ENCODE results near the gene CTNS.
A peak's percentile ranks its signal among the peaks of the same experiment; 100 is the strongest.

The CTNS gene

GRCh38 chr17:3668279-3669084 is 31.9 kb downstream of the CTNS start, which contains the start of the genes EMC6 and TAX1BP3:
TSS of gene EMC6 (plus strand) at chr17:3668812. CDS start at chr17:3669147, 335 bp downstream.
TSS of gene TAX1BP3 (minus strand) at chr17:3668578. CDS start at chr17:3668526, 52 bp downstream.
- DNase-seq: peak; percentile 97 to 98 (median 98)
- peak within 1 kb of the TSS; percentile 100 for H3K4me3 ChIP-seq (ENCODE audit: insufficient read depth, low read depth, low read length, poor library complexity, severe bottlenecking)
- H3K36me3 ChIP-seq (ENCODE audit: control insufficient read depth, insufficient read depth, low read length): peaks cover 4% of the 10 kb centered on the region
- H3K27me3 ChIP-seq (replicated peaks; ENCODE audit: control insufficient read depth, insufficient read depth, low read length, poor library complexity, severe bottlenecking): no peaks in the 10 kb centered on the region
- H3K27ac ChIP-seq (ENCODE audit: insufficient read depth, low read length, poor library complexity, severe bottlenecking): peak within 1 kb of the TSS; percentile 88
- no peaks in the 10 kb centered on the region for H3K9me3 ChIP-seq (ENCODE audit: control insufficient read depth, low read length)
- H3K4me1 ChIP-seq (ENCODE audit: control insufficient read depth, insufficient read depth, low read length, poor library complexity, severe bottlenecking): peaks cover 22% of the 10 kb centered on the region

GRCh38 chr17:3669085-3669347 is 32.5 kb downstream of the CTNS start:
- peaks cover 22% of the 10 kb centered on the region for H3K4me1 ChIP-seq (ENCODE audit: control insufficient read depth, insufficient read depth, low read length, poor library complexity, severe bottlenecking)
- H3K36me3 ChIP-seq (ENCODE audit: control insufficient read depth, insufficient read depth, low read length): peaks cover 4% of the 10 kb centered on the region
- H3K27me3 ChIP-seq (replicated peaks; ENCODE audit: control insufficient read depth, insufficient read depth, low read length, poor library complexity, severe bottlenecking): no peaks in the 10 kb centered on the region
- peak overlapping the region; percentile 100 for H3K4me3 ChIP-seq (ENCODE audit: insufficient read depth, low read depth, low read length, poor library complexity, severe bottlenecking)
- no peak for DNase-seq
- peak overlapping the region; percentile 88 for H3K27ac ChIP-seq (ENCODE audit: insufficient read depth, low read length, poor library complexity, severe bottlenecking)
- no peaks in the 10 kb centered on the region for H3K9me3 ChIP-seq (ENCODE audit: control insufficient read depth, low read length)

GRCh38 chr17:3669548-3669947 is 33.0 kb downstream of the CTNS start:
- Histone ChIP-seq H3K27ac (ENCODE audit: insufficient read depth, low read length, poor library complexity, severe bottlenecking) (peak overlapping the region; percentile 88), H3K4me1 (ENCODE audit: control insufficient read depth, insufficient read depth, low read length, poor library complexity, severe bottlenecking) (peaks cover 22% of the 10 kb centered on the region), H3K4me3 (ENCODE audit: insufficient read depth, low read depth, low read length, poor library complexity, severe bottlenecking) (peak overlapping the region; percentile 100), H3K27me3 (replicated peaks; ENCODE audit: control insufficient read depth, insufficient read depth, low read length, poor library complexity, severe bottlenecking) (no peaks in the 10 kb centered on the region), H3K9me3 (ENCODE audit: control insufficient read depth, low read length) (no peaks in the 10 kb centered on the region), H3K36me3 (ENCODE audit: control insufficient read depth, insufficient read depth, low read length) (peaks cover 4% of the 10 kb centered on the region)
- no peak for DNase-seq

GRCh38 chr17:3672571-3672970 is 36.0 kb downstream of the CTNS start:
- H3K4me1 ChIP-seq (ENCODE audit: control insufficient read depth, insufficient read depth, low read length, poor library complexity, severe bottlenecking): peaks cover 18% of the 10 kb centered on the region
- no peaks in the 10 kb centered on the region for H3K9me3 ChIP-seq (ENCODE audit: control insufficient read depth, low read length)
- DNase-seq: no peak
- peaks cover 4% of the 10 kb centered on the region for H3K36me3 ChIP-seq (ENCODE audit: control insufficient read depth, insufficient read depth, low read length)
- no peak overlapping the region for H3K4me3 ChIP-seq (ENCODE audit: insufficient read depth, low read depth, low read length, poor library complexity, severe bottlenecking)
- H3K27me3 ChIP-seq (replicated peaks; ENCODE audit: control insufficient read depth, insufficient read depth, low read length, poor library complexity, severe bottlenecking): no peaks in the 10 kb centered on the region
- H3K27ac ChIP-seq (ENCODE audit: insufficient read depth, low read length, poor library complexity, severe bottlenecking): no peak overlapping the region

- no peak overlapping the region for H3K27ac ChIP-seq (ENCODE audit: insufficient read depth, low read length, poor library complexity, severe bottlenecking)
These were observed 39.3 kb downstream of the CTNS start for GRCh38 chr17:3675886-3676285.

GRCh38 chr17:3678095-3678820 is 41.7 kb downstream of the CTNS start:
- DNase-seq: no peak
- peaks cover 5% of the 10 kb centered on the region for H3K36me3 ChIP-seq (ENCODE audit: control insufficient read depth, insufficient read depth, low read length)

More at GRCh38 chr17:3675886-3676285, 39.3 kb downstream of the CTNS start:
- no peak for DNase-seq
- Histone ChIP-seq H3K4me1 (ENCODE audit: control insufficient read depth, insufficient read depth, low read length, poor library complexity, severe bottlenecking) (no peaks in the 10 kb centered on the region), H3K9me3 (ENCODE audit: control insufficient read depth, low read length) (no peaks in the 10 kb centered on the region), H3K4me3 (ENCODE audit: insufficient read depth, low read depth, low read length, poor library complexity, severe bottlenecking) (no peak overlapping the region), H3K36me3 (ENCODE audit: control insufficient read depth, insufficient read depth, low read length) (peaks cover 5% of the 10 kb centered on the region), H3K27me3 (replicated peaks; ENCODE audit: control insufficient read depth, insufficient read depth, low read length, poor library complexity, severe bottlenecking) (no peaks in the 10 kb centered on the region)

GRCh38 chr17:3678821-3679530 is 42.4 kb downstream of the CTNS start:
- peaks cover 5% of the 10 kb centered on the region for H3K36me3 ChIP-seq (ENCODE audit: control insufficient read depth, insufficient read depth, low read length)
- no peak overlapping the region for H3K4me3 ChIP-seq (ENCODE audit: insufficient read depth, low read depth, low read length, poor library complexity, severe bottlenecking)
- DNase-seq: no peak
- no peaks in the 10 kb centered on the region for H3K27me3 ChIP-seq (replicated peaks; ENCODE audit: control insufficient read depth, insufficient read depth, low read length, poor library complexity, severe bottlenecking)
- H3K4me1 ChIP-seq (ENCODE audit: control insufficient read depth, insufficient read depth, low read length, poor library complexity, severe bottlenecking): no peaks in the 10 kb centered on the region
- no peak overlapping the region for H3K27ac ChIP-seq (ENCODE audit: insufficient read depth, low read length, poor library complexity, severe bottlenecking)
- no peaks in the 10 kb centered on the region for H3K9me3 ChIP-seq (ENCODE audit: control insufficient read depth, low read length)

More at GRCh38 chr17:3678095-3678820, 41.7 kb downstream of the CTNS start:
- no peaks in the 10 kb centered on the region for H3K27me3 ChIP-seq (replicated peaks; ENCODE audit: control insufficient read depth, insufficient read depth, low read length, poor library complexity, severe bottlenecking)
- H3K4me3 ChIP-seq (ENCODE audit: insufficient read depth, low read depth, low read length, poor library complexity, severe bottlenecking): no peak overlapping the region
- H3K4me1 ChIP-seq (ENCODE audit: control insufficient read depth, insufficient read depth, low read length, poor library complexity, severe bottlenecking): no peaks in the 10 kb centered on the region
- no peaks in the 10 kb centered on the region for H3K9me3 ChIP-seq (ENCODE audit: control insufficient read depth, low read length)
- no peak overlapping the region for H3K27ac ChIP-seq (ENCODE audit: insufficient read depth, low read length, poor library complexity, severe bottlenecking)

- Histone ChIP-seq H3K9me3 (ENCODE audit: control insufficient read depth, low read length) (no peaks in the 10 kb centered on the region), H3K27ac (ENCODE audit: insufficient read depth, low read length, poor library complexity, severe bottlenecking) (no peak overlapping the region), H3K4me3 (ENCODE audit: insufficient read depth, low read depth, low read length, poor library complexity, severe bottlenecking) (no peak overlapping the region), H3K4me1 (ENCODE audit: control insufficient read depth, insufficient read depth, low read length, poor library complexity, severe bottlenecking) (no peaks in the 10 kb centered on the region), H3K36me3 (ENCODE audit: control insufficient read depth, insufficient read depth, low read length) (peaks cover 5% of the 10 kb centered on the region), H3K27me3 (replicated peaks; ENCODE audit: control insufficient read depth, insufficient read depth, low read length, poor library complexity, severe bottlenecking) (no peaks in the 10 kb centered on the region)
- no peak for DNase-seq
These were observed 43.1 kb downstream of the CTNS start for GRCh38 chr17:3679531-3680126.

GRCh38 chr17:3681057-3681456 is 44.5 kb downstream of the CTNS start:
- no peak for DNase-seq
- H3K4me1 ChIP-seq (ENCODE audit: control insufficient read depth, insufficient read depth, low read length, poor library complexity, severe bottlenecking): no peaks in the 10 kb centered on the region
- H3K36me3 ChIP-seq (ENCODE audit: control insufficient read depth, insufficient read depth, low read length): peaks cover 5% of the 10 kb centered on the region
- H3K9me3 ChIP-seq (ENCODE audit: control insufficient read depth, low read length): no peaks in the 10 kb centered on the region
- no peak overlapping the region for H3K4me3 ChIP-seq (ENCODE audit: insufficient read depth, low read depth, low read length, poor library complexity, severe bottlenecking)
- no peaks in the 10 kb centered on the region for H3K27me3 ChIP-seq (replicated peaks; ENCODE audit: control insufficient read depth, insufficient read depth, low read length, poor library complexity, severe bottlenecking)
- no peak overlapping the region for H3K27ac ChIP-seq (ENCODE audit: insufficient read depth, low read length, poor library complexity, severe bottlenecking)

Measured in effector memory CD4-positive, alpha-beta T cell (primary cell).